Fibroblast of lung (primary cell): ENCODE results near the gene CCP110.

Source experiments
- EZH2 ChIP-seq: IDR thresholded peaks from 2 replicates; pipeline ENCODE4 v1.5.1; 2012; ENCODE audit warnings: low read length, control low read depth, mild to moderate bottlenecking; ENCODE audit errors: missing control alignments
- TF ChIP-seq, protein P1 (sequence below), 2 donors: IDR thresholded peaks in 1 of 2; conservative IDR thresholded peaks in 1 of 2; 1 replicate in 1 of 2; 2 replicates in 1 of 2; pipeline ENCODE4 v1.5.1; 2011 to 2012; ENCODE audit warnings: low read length in 2 of 2, control low read depth in 1 of 2, inconsistent platforms in 1 of 2, low read depth in 1 of 2, mild to moderate bottlenecking in 1 of 2

- TF ChIP-seq EZH2, result no peak
- TF ChIP-seq, protein P1, sequence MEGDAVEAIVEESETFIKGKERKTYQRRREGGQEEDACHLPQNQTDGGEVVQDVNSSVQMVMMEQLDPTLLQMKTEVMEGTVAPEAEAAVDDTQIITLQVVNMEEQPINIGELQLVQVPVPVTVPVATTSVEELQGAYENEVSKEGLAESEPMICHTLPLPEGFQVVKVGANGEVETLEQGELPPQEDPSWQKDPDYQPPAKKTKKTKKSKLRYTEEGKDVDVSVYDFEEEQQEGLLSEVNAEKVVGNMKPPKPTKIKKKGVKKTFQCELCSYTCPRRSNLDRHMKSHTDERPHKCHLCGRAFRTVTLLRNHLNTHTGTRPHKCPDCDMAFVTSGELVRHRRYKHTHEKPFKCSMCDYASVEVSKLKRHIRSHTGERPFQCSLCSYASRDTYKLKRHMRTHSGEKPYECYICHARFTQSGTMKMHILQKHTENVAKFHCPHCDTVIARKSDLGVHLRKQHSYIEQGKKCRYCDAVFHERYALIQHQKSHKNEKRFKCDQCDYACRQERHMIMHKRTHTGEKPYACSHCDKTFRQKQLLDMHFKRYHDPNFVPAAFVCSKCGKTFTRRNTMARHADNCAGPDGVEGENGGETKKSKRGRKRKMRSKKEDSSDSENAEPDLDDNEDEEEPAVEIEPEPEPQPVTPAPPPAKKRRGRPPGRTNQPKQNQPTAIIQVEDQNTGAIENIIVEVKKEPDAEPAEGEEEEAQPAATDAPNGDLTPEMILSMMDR (conservative IDR thresholded peaks at IDR 0.05 in 1 of 2, IDR thresholded peaks at IDR 0.05 in 1 of 2; ENCODE audit: low read depth in 1 of 2, low read length in 2 of 2), result no peak
These were observed 10.2 kb upstream of the CCP110 start for GRCh38 chr16:19513377-19514053.
